ENCODE data around the gene FMN2.

Gene FMN2

DNA sequence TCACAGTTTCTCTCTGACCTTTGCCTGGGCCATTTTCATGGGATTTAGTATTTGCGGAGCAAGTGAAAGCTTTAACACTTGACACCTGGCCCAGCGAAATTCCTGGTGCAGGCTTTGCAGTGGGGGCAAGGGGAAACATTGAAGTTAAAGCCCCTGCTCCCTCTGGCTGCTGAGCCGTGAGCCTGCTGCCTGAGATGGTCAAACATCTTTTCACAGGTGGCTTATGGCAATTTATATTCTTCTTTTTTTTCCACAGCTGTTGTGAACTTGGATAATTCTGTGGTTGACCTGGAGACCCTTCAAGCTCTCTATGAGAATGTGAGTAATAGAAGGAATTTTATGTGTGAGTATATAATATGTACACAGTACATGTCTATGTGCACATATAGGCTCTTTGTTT, 202.9 kb downstream of the FMN2 start:
- TF ChIP-seq, protein P1, sequence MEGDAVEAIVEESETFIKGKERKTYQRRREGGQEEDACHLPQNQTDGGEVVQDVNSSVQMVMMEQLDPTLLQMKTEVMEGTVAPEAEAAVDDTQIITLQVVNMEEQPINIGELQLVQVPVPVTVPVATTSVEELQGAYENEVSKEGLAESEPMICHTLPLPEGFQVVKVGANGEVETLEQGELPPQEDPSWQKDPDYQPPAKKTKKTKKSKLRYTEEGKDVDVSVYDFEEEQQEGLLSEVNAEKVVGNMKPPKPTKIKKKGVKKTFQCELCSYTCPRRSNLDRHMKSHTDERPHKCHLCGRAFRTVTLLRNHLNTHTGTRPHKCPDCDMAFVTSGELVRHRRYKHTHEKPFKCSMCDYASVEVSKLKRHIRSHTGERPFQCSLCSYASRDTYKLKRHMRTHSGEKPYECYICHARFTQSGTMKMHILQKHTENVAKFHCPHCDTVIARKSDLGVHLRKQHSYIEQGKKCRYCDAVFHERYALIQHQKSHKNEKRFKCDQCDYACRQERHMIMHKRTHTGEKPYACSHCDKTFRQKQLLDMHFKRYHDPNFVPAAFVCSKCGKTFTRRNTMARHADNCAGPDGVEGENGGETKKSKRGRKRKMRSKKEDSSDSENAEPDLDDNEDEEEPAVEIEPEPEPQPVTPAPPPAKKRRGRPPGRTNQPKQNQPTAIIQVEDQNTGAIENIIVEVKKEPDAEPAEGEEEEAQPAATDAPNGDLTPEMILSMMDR (conservative IDR thresholded peaks at IDR 0.05; ENCODE audit: low read depth, low read length) = peak; percentile 25
- peak; percentile 10 for DNase-seq (ENCODE audit: low read depth)
- no peak overlapping the region for H3K4me3 ChIP-seq (ENCODE audit: low read depth, low read length)

DNA sequence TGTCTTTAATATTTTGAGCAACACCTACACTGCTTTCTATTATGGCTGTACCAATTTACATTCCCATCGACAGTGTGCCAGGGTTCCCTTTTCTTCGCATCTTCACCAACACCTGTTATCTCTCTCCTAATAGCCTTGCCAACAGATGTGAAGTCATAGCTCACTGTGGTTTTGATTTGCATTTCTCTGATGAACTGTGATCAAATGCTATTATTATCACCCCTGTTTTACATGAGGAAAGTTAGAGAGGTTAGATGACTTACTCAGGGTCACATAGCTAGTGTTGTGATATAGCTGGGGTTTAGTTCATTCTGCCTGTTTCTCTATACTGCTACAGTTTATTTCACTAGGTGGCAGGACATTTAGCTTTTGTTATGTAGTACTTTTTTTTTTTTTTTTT, 204.1 kb downstream of the FMN2 start:
- TF ChIP-seq, protein P1 (conservative IDR thresholded peaks at IDR 0.05; ENCODE audit: low read depth, low read length) = no peak
- no peak overlapping the region for H3K4me3 ChIP-seq (ENCODE audit: low read depth, low read length)

GRCh38 chr1:240304466-240304865, 212.8 kb downstream of the FMN2 start:
- DNase-seq (ENCODE audit: low read depth) = no peak
- TF ChIP-seq, protein P1 (conservative IDR thresholded peaks at IDR 0.05; ENCODE audit: low read depth, low read length) = no peak
- no peak overlapping the region for H3K4me3 ChIP-seq (ENCODE audit: low read depth, low read length)

More for the DNA sequence above, 204.1 kb downstream of the FMN2 start:
- no peak for DNase-seq (ENCODE audit: low read depth)

- DNase-seq (ENCODE audit: low read depth) = no peak
- H3K4me3 ChIP-seq (ENCODE audit: low read depth, low read length) = no peak overlapping the region
- TF ChIP-seq, protein P1 (conservative IDR thresholded peaks at IDR 0.05; ENCODE audit: low read depth, low read length) = no peak
Observed at GRCh38 chr1:240306673-240307072, 215.0 kb downstream of the FMN2 start.

DNA sequence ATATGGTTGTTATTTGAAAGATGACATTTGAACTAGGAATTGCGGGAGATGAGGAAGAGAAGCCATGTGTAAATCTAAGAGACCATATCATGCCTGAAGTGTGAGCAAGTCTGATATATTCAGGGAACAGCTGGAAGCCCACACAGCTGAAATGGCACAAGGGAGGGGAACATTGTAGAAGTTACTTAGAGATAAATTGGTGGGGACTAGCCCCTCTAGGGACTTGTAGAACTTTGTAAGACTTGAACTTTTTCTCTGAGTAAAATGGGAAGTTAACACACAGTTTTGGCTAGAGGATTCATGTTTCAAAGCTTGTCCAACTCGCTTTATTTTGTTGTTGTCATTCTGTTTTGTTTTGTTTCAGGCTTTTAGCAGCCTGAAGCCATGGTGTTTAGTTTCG, 216.4 kb downstream of the FMN2 start:
- no peak overlapping the region for H3K4me3 ChIP-seq (ENCODE audit: low read depth, low read length)
- DNase-seq (ENCODE audit: low read depth) = no peak
- TF ChIP-seq, protein P1 (conservative IDR thresholded peaks at IDR 0.05; ENCODE audit: low read depth, low read length) = no peak

GRCh38 chr1:240309769-240310168, 218.1 kb downstream of the FMN2 start:
- H3K4me3 ChIP-seq (ENCODE audit: low read depth, low read length) = no peak overlapping the region
- TF ChIP-seq, protein P1 (conservative IDR thresholded peaks at IDR 0.05; ENCODE audit: low read depth, low read length) = no peak
- no peak for DNase-seq (ENCODE audit: low read depth)

GRCh38 chr1:240310226-240310925, 218.7 kb downstream of the FMN2 start:
- TF ChIP-seq, protein P1 (conservative IDR thresholded peaks at IDR 0.05; ENCODE audit: low read depth, low read length) = no peak
- peak; percentile 63 for DNase-seq (ENCODE audit: low read depth)

More at GRCh38 chr1:240310226-240310925, 218.7 kb downstream of the FMN2 start:
- H3K4me3 ChIP-seq (ENCODE audit: low read depth, low read length) = no peak overlapping the region

All from choroid plexus epithelial cell (primary cell).